ENCODE measurements around the gene KCNN3.

The KCNN3 gene

GRCh38 chr1:154879038-154879421, 8.9 kb upstream of the KCNN3 start:
- no peak overlapping the region for H3K4me3 ChIP-seq (ENCODE audit: low read length)
- no peak for DNase-seq (ENCODE audit: low read depth)
- TF ChIP-seq CTCF (IDR thresholded peaks at IDR 0.05; ENCODE audit: insufficient read depth, low read depth, low read length, missing control alignments), result no peak

GRCh38 chr1:154878371-154879037, 8.4 kb upstream of the KCNN3 start:
- peak; percentile 69 for DNase-seq (ENCODE audit: low read depth)
- TF ChIP-seq CTCF (IDR thresholded peaks at IDR 0.05; ENCODE audit: insufficient read depth, low read depth, low read length, missing control alignments), result peak; percentile 84
- no peak overlapping the region for H3K4me3 ChIP-seq (ENCODE audit: low read length)

GRCh38 chr1:154877370-154877974, 7.4 kb upstream of the KCNN3 start:
- DNase-seq (ENCODE audit: low read depth), result peak; percentile 25
- no peak for TF ChIP-seq CTCF (IDR thresholded peaks at IDR 0.05; ENCODE audit: insufficient read depth, low read depth, low read length, missing control alignments)
- no peak overlapping the region for H3K4me3 ChIP-seq (ENCODE audit: low read length)

GRCh38 chr1:154876842-154877369, 6.8 kb upstream of the KCNN3 start:
- no peak for TF ChIP-seq CTCF (IDR thresholded peaks at IDR 0.05; ENCODE audit: insufficient read depth, low read depth, low read length, missing control alignments)
- no peak for DNase-seq (ENCODE audit: low read depth)
- no peak overlapping the region for H3K4me3 ChIP-seq (ENCODE audit: low read length)

GRCh38 chr1:154874465-154874864, 4.4 kb upstream of the KCNN3 start:
- H3K4me3 ChIP-seq (ENCODE audit: low read length), result no peak overlapping the region
- TF ChIP-seq CTCF (IDR thresholded peaks at IDR 0.05; ENCODE audit: insufficient read depth, low read depth, low read length, missing control alignments), result no peak
- DNase-seq (ENCODE audit: low read depth), result no peak

GRCh38 chr1:154873321-154873950, 3.4 kb upstream of the KCNN3 start:
- no peak for DNase-seq (ENCODE audit: low read depth)
- no peak overlapping the region for H3K4me3 ChIP-seq (ENCODE audit: low read length)
- no peak for TF ChIP-seq CTCF (IDR thresholded peaks at IDR 0.05; ENCODE audit: insufficient read depth, low read depth, low read length, missing control alignments)
